ENCODE measurements around the gene FOXC1. TPM values are rescaled to one million over a fixed set of nuclear protein-coding genes. Genes with fewer than 3 reads are reported as not detected.

The FOXC1 gene
- total RNA-seq, 6 donors from 2014 or later, result 0.22 to 5.5 (median 2.2) TPM

GRCh38 chr6:1657116-1657770 lies 47.5 kb downstream of the FOXC1 start:
- DNase-seq, result no peak
- no peak for ATAC-seq (ENCODE audit: low FRiP score in 2 of 2)
- Histone ChIP-seq H3K36me3 (no peaks in the 10 kb centered on the region), H3K27me3 (no peaks in the 10 kb centered on the region), H3K4me1 (no peaks in the 10 kb centered on the region), H3K27ac (no peak overlapping the region), H3K9me3 (no peaks in the 10 kb centered on the region), H3K4me3 (no peak overlapping the region)
- WGBS, 2 donors, result 83 to 87% methylated on average over 13 of the region's 13 CpGs
- TF ChIP-seq POLR2A (IDR thresholded peaks at IDR 0.05) (no peak), CTCF (IDR thresholded peaks at IDR 0.05) (no peak), EP300 (IDR thresholded peaks at IDR 0.05) (no peak)

GRCh38 chr6:1657771-1658165 lies 48.1 kb downstream of the FOXC1 start:
- WGBS, 2 donors, result 90 to 93% methylated on average over 7 of the region's 7 CpGs
- H3K27ac ChIP-seq, result no peak overlapping the region
- no peak for ATAC-seq (ENCODE audit: low FRiP score in 2 of 2)
- no peak overlapping the region for H3K4me3 ChIP-seq
- no peaks in the 10 kb centered on the region for H3K9me3 ChIP-seq
- no peak for DNase-seq
- H3K27me3 ChIP-seq, result no peaks in the 10 kb centered on the region
- no peaks in the 10 kb centered on the region for H3K36me3 ChIP-seq
- H3K4me1 ChIP-seq, result no peaks in the 10 kb centered on the region
- TF ChIP-seq CTCF (IDR thresholded peaks at IDR 0.05) (no peak), POLR2A (IDR thresholded peaks at IDR 0.05) (no peak), EP300 (IDR thresholded peaks at IDR 0.05) (no peak), POLR2AphosphoS5 (IDR thresholded peaks at IDR 0.05) (no peak)

GRCh38 chr6:1658212-1659005 lies 48.7 kb downstream of the FOXC1 start:
- H3K27me3 ChIP-seq, result no peaks in the 10 kb centered on the region
- TF ChIP-seq POLR2AphosphoS5 (IDR thresholded peaks at IDR 0.05) (no peak), POLR2A (IDR thresholded peaks at IDR 0.05) (no peak), EP300 (IDR thresholded peaks at IDR 0.05) (no peak), CTCF (IDR thresholded peaks at IDR 0.05) (no peak)
- H3K4me3 ChIP-seq, result no peak overlapping the region
- no peak for DNase-seq
- H3K4me1 ChIP-seq, result no peaks in the 10 kb centered on the region
- no peak for ATAC-seq (ENCODE audit: low FRiP score in 2 of 2)
- no peak overlapping the region for H3K27ac ChIP-seq
- H3K9me3 ChIP-seq, result no peaks in the 10 kb centered on the region
- WGBS, 2 donors, result 91 to 93% methylated on average over 12 to 15 of the region's 15 CpGs
- no peaks in the 10 kb centered on the region for H3K36me3 ChIP-seq

GRCh38 chr6:1659816-1660215 lies 50.1 kb downstream of the FOXC1 start:
- DNase-seq (peak in 1 of 2 donors; percentile 38), ATAC-seq (ENCODE audit: low FRiP score in 2 of 2) (no peak)
- H3K4me1 ChIP-seq, result no peaks in the 10 kb centered on the region
- WGBS, 2 donors, result 68% methylated on average over 7 of the region's 7 CpGs
- TF ChIP-seq EP300 (IDR thresholded peaks at IDR 0.05) (no peak), POLR2A (IDR thresholded peaks at IDR 0.05) (no peak), CTCF (IDR thresholded peaks at IDR 0.05) (no peak), POLR2AphosphoS5 (IDR thresholded peaks at IDR 0.05) (no peak)
- no peak overlapping the region for H3K27ac ChIP-seq
- no peaks in the 10 kb centered on the region for H3K9me3 ChIP-seq
- no peak overlapping the region for H3K4me3 ChIP-seq
- H3K27me3 ChIP-seq, result no peaks in the 10 kb centered on the region
- H3K36me3 ChIP-seq, result no peaks in the 10 kb centered on the region
